OCI-LY1 (cell line): ENCODE measurements around the gene ATP11A.

Experiments
- H2AFZ ChIP-seq: fragments of 200-600 bp; sonication (generic), shearing (Covaris generic); 2 replicates; pipeline ENCODE4 v1.6.0; 2014; ENCODE audit warnings: antibody characterized with exemption, mild to moderate bottlenecking, low read length
- H3F3A ChIP-seq: fragments of 200-600 bp; sonication (generic), shearing (Covaris generic); 2 replicates; pipeline ENCODE4 v1.6.0; 2014; ENCODE audit warnings: mild to moderate bottlenecking, antibody characterized with exemption, low read length, moderate library complexity; ENCODE audit not compliant: insufficient read depth
- H3K27ac ChIP-seq: fragments of 200-600 bp; sonication (generic); 2 replicates; pipeline ENCODE4 v1.5.1; 2014; ENCODE audit warnings: low read length, mixed run types, mild to moderate bottlenecking, low read depth; ENCODE audit not compliant: poor library complexity, severe bottlenecking
- H3K27me3 ChIP-seq: fragments of 200-600 bp; sonication (generic); 2 replicates; pipeline ENCODE4 v1.6.0; 2014; ENCODE audit warnings: antibody characterized with exemption, mild to moderate bottlenecking, low read length, moderate library complexity; ENCODE audit not compliant: insufficient read depth
- H3K36me3 ChIP-seq: fragments of 200-600 bp; sonication (generic); 2 replicates; pipeline ENCODE4 v1.6.1; 2014; ENCODE audit warnings: mild to moderate bottlenecking, antibody characterized with exemption, low read length, moderate library complexity, mixed read lengths; ENCODE audit not compliant: insufficient read depth
- H3K4me1 ChIP-seq: fragments of 200-600 bp; sonication (generic); 2 replicates; pipeline ENCODE4 v1.5.1; 2014; ENCODE audit warnings: mild to moderate bottlenecking, low read length, moderate library complexity; ENCODE audit not compliant: insufficient read depth, severe bottlenecking
- H3K4me2 ChIP-seq: fragments of 200-600 bp; sonication (generic), shearing (Covaris generic); 2 replicates; pipeline ENCODE4 v1.6.1; 2014; ENCODE audit warnings: low read length
- H3K4me3 ChIP-seq: fragments of 200-600 bp; sonication (generic); 2 replicates; pipeline ENCODE4 v1.5.1; 2014; ENCODE audit warnings: low read length, low read depth, mild to moderate bottlenecking, mixed read lengths; ENCODE audit not compliant: poor library complexity, severe bottlenecking
- H3K79me2 ChIP-seq: fragments of 200-600 bp; shearing (Covaris generic); 2 replicates; pipeline ENCODE4 v1.6.1; 2016; ENCODE audit warnings: mixed run types, low read length, mixed read lengths; ENCODE audit not compliant: insufficient read depth
- H3K9ac ChIP-seq: fragments of 200-600 bp; sonication (generic), shearing (Covaris generic); 2 replicates; pipeline ENCODE4 v1.6.1; 2014; ENCODE audit warnings: mild to moderate bottlenecking, low read length, mixed read lengths
- H3K9me2 ChIP-seq: fragments of 200-600 bp; sonication (generic), shearing (Covaris generic); 2 replicates; pipeline ENCODE4 v1.6.1; 2014; ENCODE audit warnings: low read depth, mild to moderate bottlenecking, low read length, mixed read lengths
- H3K9me3 ChIP-seq: fragments of 200-600 bp; shearing (Covaris generic); 2 replicates; pipeline ENCODE4 v1.6.1; 2014; ENCODE audit warnings: low read length, mixed read lengths
- H4K20me1 ChIP-seq: fragments of 200-600 bp; sonication (generic), shearing (Covaris generic); 2 replicates; pipeline ENCODE4 v1.6.0; 2016; ENCODE audit warnings: mild to moderate bottlenecking, low read length; ENCODE audit not compliant: insufficient read depth
- CTCF ChIP-seq: fragments of 200-600 bp; sonication (generic), shearing (Covaris generic); IDR thresholded peaks from 2 replicates; pipeline ENCODE4 v1.5.1; 2017; ENCODE audit warnings: mild to moderate bottlenecking, antibody characterized with exemption, low read length, moderate library complexity, mixed read lengths
- EZH2 ChIP-seq: fragments of 200-600 bp; sonication (generic), shearing (Covaris generic); IDR thresholded peaks from 2 replicates; pipeline ENCODE4 v1.8.0; 2017; ENCODE audit warnings: borderline replicate concordance, mixed run types, mild to moderate bottlenecking, antibody characterized with exemption, low read length, moderate library complexity, mixed read lengths

ATP11A gene

DNA sequence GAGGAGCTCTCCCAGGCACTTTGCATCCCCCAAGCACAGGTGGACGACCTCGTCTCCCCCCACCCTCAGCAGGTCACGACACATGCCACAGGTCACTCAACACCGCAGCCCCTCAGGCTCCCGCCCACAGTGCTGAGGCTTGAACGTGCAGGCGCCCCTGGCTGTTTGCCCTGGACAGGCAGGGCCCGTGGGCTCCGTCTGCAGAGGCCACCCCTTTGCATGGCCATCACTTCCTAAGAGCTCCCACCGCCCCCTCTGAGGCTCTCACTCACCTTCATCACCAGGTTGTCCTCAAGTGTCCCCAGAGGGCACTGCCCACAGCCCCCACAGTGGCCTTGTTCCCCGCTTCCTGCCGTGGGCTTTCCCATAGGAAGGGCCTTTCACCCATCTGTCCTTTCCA, 147.1 kb downstream of the ATP11A start:
- no peaks in the 10 kb centered on the region for H3K4me1 ChIP-seq

GRCh38 chr13:112837371-112838037, 147.7 kb downstream of the ATP11A start:
- peaks cover 16% of the 10 kb centered on the region; the same call in 1 of the 2 replicates for H3K36me3 ChIP-seq
- no peak for TF ChIP-seq CTCF
- TF ChIP-seq EZH2 = no peak
- no peaks in the 10 kb centered on the region for H3K27me3 ChIP-seq
- H3K4me3 ChIP-seq = no peak overlapping the region
- H2AFZ ChIP-seq = no peak overlapping the region
- no peaks in the 10 kb centered on the region for H3K9me2 ChIP-seq
- H3F3A ChIP-seq = no peaks in the 10 kb centered on the region
- no peak overlapping the region for H3K4me2 ChIP-seq
- H3K27ac ChIP-seq = no peak overlapping the region
- no peaks in the 10 kb centered on the region for H3K4me1 ChIP-seq
- H4K20me1 ChIP-seq = no peaks in the 10 kb centered on the region
- H3K9me3 ChIP-seq = 0 out of 2 replicates have a peak, but pooled peaks cover 3% of the 10 kb centered on the region
- H3K79me2 ChIP-seq = no peaks in the 10 kb centered on the region
- no peak overlapping the region for H3K9ac ChIP-seq

More for the DNA sequence above, 147.1 kb downstream of the ATP11A start:
- no peaks in the 10 kb centered on the region for H4K20me1 ChIP-seq
- H3K79me2 ChIP-seq = no peaks in the 10 kb centered on the region
- no peak overlapping the region for H3K9ac ChIP-seq
- no peak overlapping the region for H3K4me2 ChIP-seq
- H3K27ac ChIP-seq = no peak overlapping the region
- peaks cover 22% of the 10 kb centered on the region; the same call in 1 of the 2 replicates for H3K36me3 ChIP-seq
- TF ChIP-seq EZH2 = no peak
- no peak for TF ChIP-seq CTCF
- no peak overlapping the region for H2AFZ ChIP-seq
- no peaks in the 10 kb centered on the region for H3F3A ChIP-seq
- no peaks in the 10 kb centered on the region for H3K9me2 ChIP-seq
- no peaks in the 10 kb centered on the region for H3K9me3 ChIP-seq
- no peak overlapping the region for H3K4me3 ChIP-seq
- H3K27me3 ChIP-seq = no peaks in the 10 kb centered on the region

- H3K4me1 ChIP-seq = no peaks in the 10 kb centered on the region
- no peak overlapping the region for H3K4me3 ChIP-seq
- H2AFZ ChIP-seq = no peak overlapping the region
- no peaks in the 10 kb centered on the region for H4K20me1 ChIP-seq
- H3K27me3 ChIP-seq = no peaks in the 10 kb centered on the region
- H3K27ac ChIP-seq = no peak overlapping the region
- H3K79me2 ChIP-seq = no peaks in the 10 kb centered on the region
- H3K9ac ChIP-seq = no peak overlapping the region
- TF ChIP-seq EZH2 (no peak), CTCF (no peak)
- H3K9me3 ChIP-seq = 0 out of 2 replicates have a peak, but pooled peaks cover 3% of the 10 kb centered on the region
- H3F3A ChIP-seq = no peaks in the 10 kb centered on the region
- H3K9me2 ChIP-seq = no peaks in the 10 kb centered on the region
- no peak overlapping the region for H3K4me2 ChIP-seq
- peaks cover 13% of the 10 kb centered on the region; the same call in 1 of the 2 replicates for H3K36me3 ChIP-seq
Observed at GRCh38 chr13:112838038-112838841, 148.4 kb downstream of the ATP11A start.
